Measurements from ENCODE around the gene ARID1B.

The ARID1B gene

DNA sequence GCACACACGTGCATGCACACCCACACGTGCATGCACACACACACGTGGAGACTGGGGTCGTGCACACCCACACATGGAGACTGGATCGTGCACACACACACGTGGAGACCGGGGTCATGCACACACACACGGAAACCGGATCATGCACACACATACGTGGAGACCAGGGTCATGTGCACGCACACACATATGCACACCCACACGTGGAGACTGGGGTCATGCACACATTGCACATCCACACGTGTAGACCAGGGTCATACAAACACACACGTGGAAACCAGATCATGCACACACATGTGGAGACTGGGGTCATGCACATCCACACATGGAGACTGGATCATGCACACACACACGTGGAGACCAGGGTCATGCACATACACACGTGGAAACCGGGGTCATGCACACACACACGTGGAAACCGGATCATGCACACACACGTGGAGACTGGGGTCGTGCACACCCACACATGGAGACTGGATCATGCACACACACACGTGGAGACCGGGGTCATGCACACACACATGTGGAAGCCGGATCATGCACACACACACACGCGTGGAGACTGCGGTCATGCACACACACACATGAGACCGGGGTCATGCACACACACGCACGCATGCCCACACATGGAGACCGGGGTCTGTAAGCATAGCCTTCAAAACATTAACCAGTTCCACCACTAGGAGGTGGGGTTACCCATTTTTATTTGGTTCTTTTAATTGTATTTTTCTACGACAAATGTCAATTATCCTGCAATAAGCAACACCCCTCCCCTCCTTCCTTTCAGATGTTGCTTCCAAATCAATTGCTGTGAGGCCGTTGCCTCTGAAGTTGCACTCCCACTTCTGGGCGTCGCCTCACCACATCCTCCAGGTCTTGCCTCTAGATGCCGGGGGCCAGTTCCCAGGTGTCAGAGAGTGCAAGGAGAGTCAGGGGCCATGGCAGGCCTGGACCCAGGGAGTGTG is 450.3 kb downstream of the ARID1B start:
- H3K4me3 ChIP-seq (ENCODE audit: low read depth, low read length, poor library complexity, severe bottlenecking): no peak overlapping the region
- H3K79me2 ChIP-seq (ENCODE audit: insufficient read depth, low read length): no peaks in the 10 kb centered on the region
- no peaks in the 10 kb centered on the region for H3K36me3 ChIP-seq (ENCODE audit: insufficient read depth, low read length)
- no peak overlapping the region for H3K9ac ChIP-seq (ENCODE audit: low read length)
- no peak overlapping the region for H3K27ac ChIP-seq (ENCODE audit: low read depth, low read length, poor library complexity, severe bottlenecking)
- H3K27me3 ChIP-seq (ENCODE audit: insufficient read depth, low read length): no peaks in the 10 kb centered on the region
- H2AFZ ChIP-seq (ENCODE audit: low read length): no peak overlapping the region
- no peak overlapping the region for H3K4me2 ChIP-seq (ENCODE audit: low read length)
- no peaks in the 10 kb centered on the region for H3F3A ChIP-seq (ENCODE audit: insufficient read depth, low read length)
- H3K9me3 ChIP-seq (ENCODE audit: low read length): no peaks in the 10 kb centered on the region
- peaks cover 29% of the 10 kb centered on the region for H3K4me1 ChIP-seq (ENCODE audit: insufficient read depth, low read length, severe bottlenecking)
- H3K9me2 ChIP-seq (ENCODE audit: low read depth, low read length): no peaks in the 10 kb centered on the region
- no peak for TF ChIP-seq EZH2 (IDR thresholded peaks at IDR 0.05; ENCODE audit: borderline replicate concordance, low read length)
- TF ChIP-seq, protein P1, sequence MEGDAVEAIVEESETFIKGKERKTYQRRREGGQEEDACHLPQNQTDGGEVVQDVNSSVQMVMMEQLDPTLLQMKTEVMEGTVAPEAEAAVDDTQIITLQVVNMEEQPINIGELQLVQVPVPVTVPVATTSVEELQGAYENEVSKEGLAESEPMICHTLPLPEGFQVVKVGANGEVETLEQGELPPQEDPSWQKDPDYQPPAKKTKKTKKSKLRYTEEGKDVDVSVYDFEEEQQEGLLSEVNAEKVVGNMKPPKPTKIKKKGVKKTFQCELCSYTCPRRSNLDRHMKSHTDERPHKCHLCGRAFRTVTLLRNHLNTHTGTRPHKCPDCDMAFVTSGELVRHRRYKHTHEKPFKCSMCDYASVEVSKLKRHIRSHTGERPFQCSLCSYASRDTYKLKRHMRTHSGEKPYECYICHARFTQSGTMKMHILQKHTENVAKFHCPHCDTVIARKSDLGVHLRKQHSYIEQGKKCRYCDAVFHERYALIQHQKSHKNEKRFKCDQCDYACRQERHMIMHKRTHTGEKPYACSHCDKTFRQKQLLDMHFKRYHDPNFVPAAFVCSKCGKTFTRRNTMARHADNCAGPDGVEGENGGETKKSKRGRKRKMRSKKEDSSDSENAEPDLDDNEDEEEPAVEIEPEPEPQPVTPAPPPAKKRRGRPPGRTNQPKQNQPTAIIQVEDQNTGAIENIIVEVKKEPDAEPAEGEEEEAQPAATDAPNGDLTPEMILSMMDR (IDR thresholded peaks at IDR 0.05; ENCODE audit: low read length): peak; percentile 58
- H4K20me1 ChIP-seq (ENCODE audit: insufficient read depth, low read length): no peaks in the 10 kb centered on the region

DNA sequence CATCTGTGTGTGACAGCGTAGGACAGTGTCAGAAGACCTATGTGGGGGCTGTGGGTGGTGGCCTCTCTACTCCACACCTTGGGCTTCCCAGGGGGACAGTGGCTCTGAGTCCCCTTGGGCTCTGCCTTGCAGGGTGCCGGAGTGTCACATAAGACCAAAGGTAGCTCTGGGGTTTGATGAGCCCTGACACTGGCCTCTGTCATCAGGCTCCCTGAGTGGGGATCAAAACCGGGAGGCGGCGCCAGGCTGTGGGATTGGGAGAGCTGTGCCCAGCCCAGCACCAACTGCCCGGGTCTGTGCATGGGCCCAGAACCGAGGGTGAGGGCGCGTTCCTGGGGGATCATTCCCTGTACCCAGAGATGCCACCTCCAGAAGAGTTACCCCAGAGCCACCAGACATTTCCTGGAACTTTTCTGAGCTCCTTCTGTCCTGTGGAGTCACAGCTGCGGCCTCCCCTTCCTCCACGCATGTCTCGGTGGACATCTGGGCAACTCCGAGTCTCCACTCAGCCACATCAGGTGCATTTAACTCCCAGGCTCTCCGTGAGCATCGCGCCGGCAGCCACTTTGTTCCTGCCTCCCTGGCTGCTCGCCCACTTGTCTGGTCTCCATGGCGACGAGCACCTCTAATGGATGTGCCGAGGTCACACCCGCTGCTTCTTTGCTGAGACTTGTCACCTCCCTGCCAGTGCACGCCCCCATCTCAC is 451.4 kb downstream of the ARID1B start:
- TF ChIP-seq, protein P1 (IDR thresholded peaks at IDR 0.05; ENCODE audit: low read length): no peak
- H3K27me3 ChIP-seq (ENCODE audit: insufficient read depth, low read length): 0 out of 2 replicates have a peak, but pooled peaks cover 4% of the 10 kb centered on the region
- no peak overlapping the region for H3K27ac ChIP-seq (ENCODE audit: low read depth, low read length, poor library complexity, severe bottlenecking)
- H3F3A ChIP-seq (ENCODE audit: insufficient read depth, low read length): no peaks in the 10 kb centered on the region
- no peak overlapping the region for H3K4me3 ChIP-seq (ENCODE audit: low read depth, low read length, poor library complexity, severe bottlenecking)
- no peaks in the 10 kb centered on the region for H3K79me2 ChIP-seq (ENCODE audit: insufficient read depth, low read length)
- H2AFZ ChIP-seq (ENCODE audit: low read length): no peak overlapping the region
- no peaks in the 10 kb centered on the region for H3K9me3 ChIP-seq (ENCODE audit: low read length)
- no peaks in the 10 kb centered on the region for H4K20me1 ChIP-seq (ENCODE audit: insufficient read depth, low read length)
- no peak overlapping the region for H3K4me2 ChIP-seq (ENCODE audit: low read length)
- H3K9ac ChIP-seq (ENCODE audit: low read length): no peak overlapping the region
- no peaks in the 10 kb centered on the region for H3K36me3 ChIP-seq (ENCODE audit: insufficient read depth, low read length)
- H3K9me2 ChIP-seq (ENCODE audit: low read depth, low read length): no peaks in the 10 kb centered on the region
- H3K4me1 ChIP-seq (ENCODE audit: insufficient read depth, low read length, severe bottlenecking): peaks cover 18% of the 10 kb centered on the region

DNA sequence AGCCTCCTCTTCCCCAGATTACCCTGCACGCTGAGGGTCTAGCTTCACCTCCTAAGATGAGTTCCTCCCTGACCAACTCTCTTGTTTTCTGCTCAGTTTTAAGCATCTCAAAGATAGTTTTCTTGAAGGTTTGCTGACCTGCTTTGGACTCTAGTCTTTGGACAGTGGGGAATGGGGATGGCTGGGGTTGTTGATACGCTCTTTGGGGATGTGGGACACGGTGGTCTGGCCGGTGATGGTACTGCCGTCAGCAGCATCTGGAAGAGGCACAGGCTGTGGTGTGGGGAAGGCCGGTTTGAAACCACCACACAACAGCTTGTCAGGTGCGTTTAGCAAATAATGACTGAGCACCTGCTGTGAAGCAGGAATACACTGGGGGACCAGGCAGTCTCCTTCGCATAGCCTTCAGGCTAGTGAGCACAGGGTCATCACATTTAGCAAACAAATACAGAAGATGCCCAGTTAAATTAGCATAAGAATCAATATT is 452.0 kb downstream of the ARID1B start:
- Histone ChIP-seq H2AFZ (ENCODE audit: low read length) (no peak overlapping the region), H3K79me2 (ENCODE audit: insufficient read depth, low read length) (no peaks in the 10 kb centered on the region), H4K20me1 (ENCODE audit: insufficient read depth, low read length) (no peaks in the 10 kb centered on the region), H3K4me2 (ENCODE audit: low read length) (no peak overlapping the region), H3K27ac (ENCODE audit: low read depth, low read length, poor library complexity, severe bottlenecking) (no peak overlapping the region), H3K9ac (ENCODE audit: low read length) (no peak overlapping the region), H3F3A (ENCODE audit: insufficient read depth, low read length) (no peaks in the 10 kb centered on the region), H3K9me3 (ENCODE audit: low read length) (no peaks in the 10 kb centered on the region), H3K4me3 (ENCODE audit: low read depth, low read length, poor library complexity, severe bottlenecking) (no peak overlapping the region), H3K27me3 (ENCODE audit: insufficient read depth, low read length) (0 out of 2 replicates have a peak, but pooled peaks cover 4% of the 10 kb centered on the region), H3K36me3 (ENCODE audit: insufficient read depth, low read length) (no peaks in the 10 kb centered on the region), H3K9me2 (ENCODE audit: low read depth, low read length) (no peaks in the 10 kb centered on the region), H3K4me1 (ENCODE audit: insufficient read depth, low read length, severe bottlenecking) (peaks cover 12% of the 10 kb centered on the region)
- TF ChIP-seq, protein P1 (IDR thresholded peaks at IDR 0.05; ENCODE audit: low read length): no peak
- no peak for TF ChIP-seq EZH2 (IDR thresholded peaks at IDR 0.05; ENCODE audit: borderline replicate concordance, low read length)

Data from OCI-LY1 (cell line).